HEK293T (cell line): ENCODE results near the gene CNGB1.

Experiments used
- ARNT ChIP-seq: fragments of 450-650 bp; IDR thresholded peaks from 2 replicates; pipeline ENCODE4 v1.6.1; 2017; ENCODE audit warnings: mild to moderate bottlenecking
- BHLHE40 ChIP-seq: fragments of 450-650 bp; IDR thresholded peaks from 2 replicates; pipeline ENCODE4 v1.6.1; 2016; ENCODE audit warnings: mild to moderate bottlenecking, moderate library complexity, borderline replicate concordance
- ELF4 ChIP-seq: fragments of 450-650 bp; IDR thresholded peaks from 2 replicates; pipeline ENCODE4 v1.6.1; 2017; ENCODE audit warnings: antibody characterized with exemption
- FOXA1 ChIP-seq: fragments of 450-650 bp; IDR thresholded peaks from 2 replicates; pipeline ENCODE4 v1.6.1; 2016; ENCODE audit warnings: mild to moderate bottlenecking
- FOXM1 ChIP-seq: fragments of 450-650 bp; IDR thresholded peaks from 2 replicates; pipeline ENCODE4 v1.6.1; 2017; ENCODE audit warnings: mild to moderate bottlenecking, borderline replicate concordance
- HDGF ChIP-seq: fragments of 450-650 bp; IDR thresholded peaks from 2 replicates; pipeline ENCODE4 v1.6.1; 2017; ENCODE audit warnings: antibody characterized with exemption, borderline replicate concordance
- L3MBTL2 ChIP-seq: fragments of 450-650 bp; conservative IDR thresholded peaks from 2 replicates; pipeline ENCODE4 v1.6.1; 2016; ENCODE audit warnings: mild to moderate bottlenecking
- NFRKB ChIP-seq: fragments of 450-650 bp; IDR thresholded peaks from 2 replicates; pipeline ENCODE4 v1.6.1; 2016; ENCODE audit warnings: mild to moderate bottlenecking, moderate library complexity
- PKNOX1 ChIP-seq: fragments of 450-650 bp; IDR thresholded peaks from 2 replicates; pipeline ENCODE4 v1.6.1; 2016
- SP1 ChIP-seq: fragments of 450-650 bp; IDR thresholded peaks from 2 replicates; pipeline ENCODE4 v1.6.1; 2017
- SUZ12 ChIP-seq: fragments of 450-650 bp; IDR thresholded peaks from 2 replicates; pipeline ENCODE4 v1.6.1; 2016; ENCODE audit warnings: mild to moderate bottlenecking
- TARDBP ChIP-seq: fragments of 450-650 bp; IDR thresholded peaks from 2 replicates; pipeline ENCODE4 v1.6.1; 2016
- ZNF384 ChIP-seq: fragments of 450-650 bp; IDR thresholded peaks from 2 replicates; pipeline ENCODE4 v1.6.1; 2016

- TF ChIP-seq ELF4 (no peak), FOXM1 (no peak), TARDBP (no peak), SP1 (no peak), L3MBTL2 (no peak), ZNF384 (no peak), PKNOX1 (no peak), BHLHE40 (no peak), ARNT (no peak), HDGF (no peak), FOXA1 (no peak), NFRKB (no peak), SUZ12 (no peak)
These were observed 47.9 kb upstream of the CNGB1 start for GRCh38 chr16:58018803-58019202.
